MM.1S (cell line): ENCODE results near the gene TRAPPC14.

Experiments
- DNase-seq: peaks from one replicate; pipeline ENCODE4 v3.0.0-alpha.2; 2015
- H2AFZ ChIP-seq: fragments of 300-600 bp; sonication (generic); 2 replicates; pipeline ENCODE4 v1.6.0; 2016; ENCODE audit warnings: antibody characterized with exemption, low read length
- H3F3A ChIP-seq: fragments of 300-600 bp; sonication (generic); 2 replicates; pipeline ENCODE4 v1.6.1; 2016; ENCODE audit warnings: mild to moderate bottlenecking, antibody characterized with exemption, low read length, moderate library complexity, mixed read lengths; ENCODE audit not compliant: insufficient read depth
- H3K27ac ChIP-seq: fragments of 300-600 bp; sonication (generic); 2 replicates; pipeline ENCODE4 v1.5.1; 2016; ENCODE audit warnings: mild to moderate bottlenecking, low read length
- H3K27me3 ChIP-seq: fragments of 300-600 bp; sonication (generic); replicated peaks from 2 replicates; pipeline ENCODE4 v1.6.0; 2016; ENCODE audit warnings: low read length; ENCODE audit not compliant: insufficient read depth
- H3K36me3 ChIP-seq: fragments of 300-600 bp; sonication (generic); replicated peaks from 2 replicates; pipeline ENCODE4 v1.6.1; 2016; ENCODE audit warnings: mild to moderate bottlenecking, low read length, mixed read lengths; ENCODE audit not compliant: insufficient read depth
- H3K4me1 ChIP-seq: fragments of 300-600 bp; sonication (generic); 2 replicates; pipeline ENCODE4 v1.6.1; 2016; ENCODE audit warnings: low read length, mixed read lengths
- H3K4me2 ChIP-seq: fragments of 300-600 bp; sonication (generic); 2 replicates; pipeline ENCODE4 v1.6.0; 2016; ENCODE audit warnings: low read depth, low read length
- H3K4me3 ChIP-seq: fragments of 300-600 bp; sonication (generic); 2 replicates; pipeline ENCODE4 v1.5.1; 2016; ENCODE audit warnings: low read length, mixed read lengths
- H3K79me2 ChIP-seq: fragments of 300-600 bp; sonication (generic); 2 replicates; pipeline ENCODE4 v1.6.1; 2016; ENCODE audit warnings: mixed run types, low read length, mixed read lengths
- H3K9ac ChIP-seq: fragments of 300-600 bp; sonication (generic); 2 replicates; pipeline ENCODE4 v1.6.1; 2016; ENCODE audit warnings: low read length, mixed read lengths
- H3K9me2 ChIP-seq: fragments of 300-600 bp; sonication (generic); replicated peaks from 2 replicates; pipeline ENCODE4 v1.6.1; 2016; ENCODE audit warnings: mild to moderate bottlenecking, low read length, mixed read lengths; ENCODE audit not compliant: insufficient read depth
- H3K9me3 ChIP-seq: fragments of 300-600 bp; sonication (generic); replicated peaks from 2 replicates; pipeline ENCODE4 v1.6.1; 2016; ENCODE audit warnings: mild to moderate bottlenecking, low read length, mixed read lengths; ENCODE audit not compliant: insufficient read depth
- H4K20me1 ChIP-seq: fragments of 300-600 bp; sonication (generic); 2 replicates; pipeline ENCODE4 v1.6.1; 2016; ENCODE audit warnings: mild to moderate bottlenecking, low read length, moderate library complexity, mixed read lengths; ENCODE audit not compliant: insufficient read depth
- CTCF ChIP-seq: fragments of 300-600 bp; sonication (generic); IDR thresholded peaks from 2 replicates; pipeline ENCODE4 v1.5.1; 2016; ENCODE audit warnings: antibody characterized with exemption, low read length, mixed read lengths
- EZH2 ChIP-seq: fragments of 300-600 bp; sonication (generic); optimal IDR thresholded peaks from 2 replicates; pipeline ENCODE3; 2017; ENCODE audit warnings: low read depth, mild to moderate bottlenecking, antibody characterized with exemption, low read length, mixed read lengths
- EZH2phosphoT487 ChIP-seq: fragments of 300-600 bp; sonication (generic); IDR thresholded peaks from 2 replicates; pipeline ENCODE4 v1.6.1; 2018; ENCODE audit warnings: antibody characterized with exemption, low read length

Gene TRAPPC14

DNA sequence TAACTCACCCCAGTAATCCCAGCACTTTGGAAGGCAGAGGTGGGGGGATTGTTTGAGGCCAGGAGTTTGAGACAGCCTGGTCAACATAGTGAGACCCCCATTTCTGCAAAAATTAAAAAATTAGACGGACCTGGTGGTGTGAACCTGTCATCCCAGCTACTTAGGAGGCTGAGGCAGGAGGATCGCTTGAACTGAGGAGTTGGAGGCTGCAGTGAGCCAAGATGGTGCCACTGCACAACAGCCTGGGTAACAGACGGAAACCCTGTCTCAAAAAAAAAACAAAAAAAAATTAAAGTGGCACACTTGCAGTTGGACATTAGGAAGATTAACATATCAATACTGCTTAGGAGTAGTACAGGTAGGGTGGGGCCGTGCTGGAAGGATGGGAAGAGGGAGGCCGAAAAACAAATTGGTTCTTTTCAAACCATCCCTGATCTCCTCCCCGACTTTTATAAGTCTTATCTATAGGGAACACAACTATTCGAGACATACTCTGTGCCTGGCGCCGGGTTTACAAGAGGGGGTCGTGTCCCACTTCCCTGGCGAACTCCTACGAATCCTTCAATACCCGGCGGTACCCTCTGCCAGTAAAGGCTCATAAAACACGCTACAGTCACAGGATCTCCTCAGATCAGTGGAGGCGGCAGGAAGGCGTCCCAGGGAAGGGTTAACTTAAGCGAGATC lies 40.0 kb downstream of the TRAPPC14 start:
- peak overlapping the region; percentile 88 for H3K4me2 ChIP-seq
- H3K9me3 ChIP-seq = no peaks in the 10 kb centered on the region
- peak overlapping the region; percentile 85 for H2AFZ ChIP-seq
- H3K36me3 ChIP-seq = no peaks in the 10 kb centered on the region
- H3K4me1 ChIP-seq = 0 out of 2 replicates have a peak, but pooled peaks cover 6% of the 10 kb centered on the region
- no peaks in the 10 kb centered on the region for H4K20me1 ChIP-seq
- peak overlapping the region; percentile 60; the same call in 1 of the 2 replicates for H3K27ac ChIP-seq
- H3K9me2 ChIP-seq = no peaks in the 10 kb centered on the region
- H3K9ac ChIP-seq = peak overlapping the region; percentile 79
- DNase-seq = no peak
- H3K4me3 ChIP-seq = peak overlapping the region; percentile 91
- no peaks in the 10 kb centered on the region for H3K27me3 ChIP-seq
- H3K79me2 ChIP-seq = peaks cover 11% of the 10 kb centered on the region
- peaks cover 13% of the 10 kb centered on the region for H3F3A ChIP-seq
- TF ChIP-seq EZH2phosphoT487 = no peak
- no peak for TF ChIP-seq CTCF
- no peak for TF ChIP-seq EZH2

DNA sequence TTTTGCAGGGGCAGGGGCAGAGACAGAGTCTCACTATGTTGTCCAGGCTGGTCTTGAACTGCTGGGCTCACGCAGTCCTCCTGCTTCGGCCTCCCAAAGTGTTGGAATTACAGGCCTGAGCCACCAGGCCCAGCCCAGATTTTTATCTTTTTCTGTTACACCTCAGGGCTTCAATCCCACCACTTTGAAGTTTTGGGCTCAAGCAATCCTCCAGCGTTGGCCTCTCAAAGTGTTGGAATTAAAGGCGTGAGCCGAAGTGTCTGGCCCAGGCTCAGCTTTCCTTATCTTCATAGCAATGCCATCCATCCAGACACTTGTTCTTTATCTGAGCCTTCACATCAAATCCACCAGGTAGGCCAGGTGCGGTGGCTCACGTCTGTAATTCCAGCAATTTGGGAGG lies 43.5 kb downstream of the TRAPPC14 start:
- no peak overlapping the region for H3K27ac ChIP-seq
- DNase-seq = no peak
- H3K4me3 ChIP-seq = no peak overlapping the region
- no peak overlapping the region for H2AFZ ChIP-seq
- no peaks in the 10 kb centered on the region for H4K20me1 ChIP-seq
- no peaks in the 10 kb centered on the region for H3K36me3 ChIP-seq
- H3K27me3 ChIP-seq = no peaks in the 10 kb centered on the region
- H3K9ac ChIP-seq = no peak overlapping the region
- no peak overlapping the region for H3K4me2 ChIP-seq
- TF ChIP-seq CTCF = no peak
- no peak for TF ChIP-seq EZH2
- no peak for TF ChIP-seq EZH2phosphoT487
- no peaks in the 10 kb centered on the region for H3K9me2 ChIP-seq
- H3K4me1 ChIP-seq = no peaks in the 10 kb centered on the region
- H3K79me2 ChIP-seq = peaks cover 11% of the 10 kb centered on the region
- H3F3A ChIP-seq = peaks cover 6% of the 10 kb centered on the region
- no peaks in the 10 kb centered on the region for H3K9me3 ChIP-seq

- no peaks in the 10 kb centered on the region for H3K36me3 ChIP-seq
- no peak overlapping the region for H3K4me2 ChIP-seq
- H3K9me2 ChIP-seq = no peaks in the 10 kb centered on the region
- H3K27ac ChIP-seq = no peak overlapping the region
- H3K4me3 ChIP-seq = no peak overlapping the region
- no peaks in the 10 kb centered on the region for H4K20me1 ChIP-seq
- TF ChIP-seq EZH2 (no peak), CTCF (no peak), EZH2phosphoT487 (no peak)
- H3K9ac ChIP-seq = no peak overlapping the region
- H3F3A ChIP-seq = no peaks in the 10 kb centered on the region
- H3K9me3 ChIP-seq = no peaks in the 10 kb centered on the region
- H3K4me1 ChIP-seq = no peaks in the 10 kb centered on the region
- no peak overlapping the region for H2AFZ ChIP-seq
- DNase-seq = no peak
- no peaks in the 10 kb centered on the region for H3K79me2 ChIP-seq
- H3K27me3 ChIP-seq = no peaks in the 10 kb centered on the region
Observed at GRCh38 chr7:100111914-100112313, 46.6 kb downstream of the TRAPPC14 start.
